GM18870 (cell line): ENCODE data around the gene DAO.

ENCODE experiments used
- ATAC-seq: cut with Tn5 transposase; IDR thresholded peaks from one replicate; pipeline ENCODE4 v1.9.1; 2021; ENCODE audit warnings: moderate library complexity; ENCODE audit not compliant: unreplicated experiment

Gene DAO

DNA sequence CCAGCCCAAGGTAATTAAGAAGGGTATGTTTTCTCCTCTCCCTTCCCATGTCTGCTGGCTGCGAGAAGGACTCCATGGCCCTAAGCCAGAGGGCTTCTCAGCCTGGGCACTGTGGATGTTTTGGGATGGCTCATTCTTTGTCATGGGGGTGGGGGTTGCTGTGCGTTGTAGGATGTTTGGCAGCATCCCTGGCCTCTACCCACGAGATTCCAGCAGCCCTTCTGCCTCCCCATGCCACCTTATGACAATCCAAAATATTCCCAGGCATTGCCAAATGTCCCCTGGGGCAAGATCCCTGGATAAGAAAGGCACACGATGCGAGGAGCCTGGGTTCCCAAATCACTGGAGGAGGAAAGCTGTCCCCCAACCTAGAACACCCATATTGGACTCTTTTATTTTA, 36.4 kb downstream of the DAO start:
- ATAC-seq, result no peak

DNA sequence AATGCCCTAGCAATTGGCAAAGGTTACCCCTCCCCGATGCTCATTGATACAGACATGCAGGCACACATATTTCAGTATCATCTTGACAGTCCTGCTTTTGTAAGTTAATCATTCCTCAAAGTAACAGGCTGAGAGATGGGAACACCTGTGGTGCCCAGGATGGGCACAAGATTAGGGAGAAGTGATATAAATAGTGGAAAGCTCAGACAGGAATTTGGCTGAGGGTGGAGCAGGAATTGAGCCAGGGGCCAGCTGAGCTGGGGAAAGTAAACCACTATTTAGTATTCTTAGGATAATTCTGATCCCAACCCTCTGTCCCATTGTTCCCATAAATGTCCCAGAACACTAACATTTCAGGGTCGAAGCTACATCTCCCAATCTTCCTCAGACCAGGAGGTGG, 38.3 kb downstream of the DAO start:
- no peak for ATAC-seq

DNA sequence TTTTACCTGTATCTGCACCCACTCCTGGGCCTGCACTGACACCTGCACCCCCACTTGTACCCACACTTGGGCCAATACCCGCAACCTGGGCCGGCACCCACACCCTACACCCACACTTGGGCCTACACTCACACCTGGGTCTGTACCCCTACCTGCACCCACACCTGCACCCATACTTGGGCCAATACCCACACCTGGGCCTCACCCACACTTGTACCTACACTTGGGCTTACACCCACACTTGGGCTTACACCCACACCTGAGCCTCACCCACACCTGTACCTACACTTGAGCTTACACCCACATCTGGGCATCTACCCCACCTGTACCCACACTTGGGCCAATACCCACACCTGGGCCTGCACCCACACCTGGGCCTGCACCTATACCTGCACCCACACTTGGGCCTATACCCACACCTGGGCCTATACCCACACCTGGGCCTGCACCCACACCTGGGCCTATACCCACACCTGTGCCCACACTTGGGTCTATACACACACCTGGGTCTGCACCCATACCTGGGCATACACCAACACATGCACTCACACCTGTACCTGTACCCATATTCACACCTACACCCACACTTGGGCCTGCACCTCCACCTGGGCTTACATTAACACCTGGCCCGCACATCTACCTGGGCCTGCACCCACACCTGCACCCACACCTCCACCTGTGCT, 39.2 kb downstream of the DAO start:
- no peak for ATAC-seq

DNA sequence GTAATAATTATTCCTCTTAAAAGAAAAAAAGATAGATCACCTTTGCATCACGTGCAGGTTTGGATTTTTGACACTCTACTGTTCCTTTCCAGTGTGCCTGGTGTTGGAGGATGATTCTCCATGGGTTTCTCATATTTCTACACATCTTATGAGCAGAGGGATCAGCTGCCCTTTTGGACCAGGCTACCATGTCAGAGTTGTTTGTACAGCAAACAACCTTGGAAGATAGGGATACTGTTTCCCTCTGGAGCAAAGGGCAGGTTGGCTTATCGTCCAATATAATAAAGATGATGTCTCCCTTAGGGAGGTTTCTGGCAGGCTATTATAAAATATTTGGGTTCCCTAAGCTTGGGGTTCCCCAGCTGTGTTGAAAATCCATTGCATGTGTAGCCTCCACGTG, 42.1 kb downstream of the DAO start:
- no peak for ATAC-seq

GRCh38 chr12:108922918-108923317, 43.0 kb downstream of the DAO start:
- ATAC-seq, result no peak

DNA sequence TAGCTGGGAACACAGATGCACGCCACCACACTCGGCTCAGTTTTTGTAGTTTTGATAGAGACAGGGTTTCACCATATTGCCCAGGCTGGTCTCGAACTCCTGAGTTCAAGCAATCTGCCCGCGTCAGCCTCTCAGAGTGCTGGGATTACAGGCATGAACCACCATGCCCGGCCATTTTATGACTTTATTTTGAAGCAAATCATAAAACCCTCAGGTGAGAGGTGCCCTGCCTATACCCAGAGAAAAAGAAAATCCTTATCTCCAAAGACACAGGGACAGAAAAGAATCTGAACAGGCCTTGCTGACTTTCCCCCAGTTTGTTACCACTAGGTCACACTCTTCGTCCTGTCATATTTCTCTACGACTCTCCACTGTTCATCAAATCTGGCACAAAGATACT, 48.8 kb downstream of the DAO start:
- ATAC-seq, result no peak

- ATAC-seq, result no peak
These were observed 50.3 kb downstream of the DAO start for GRCh38 chr12:108930155-108930554.

DNA sequence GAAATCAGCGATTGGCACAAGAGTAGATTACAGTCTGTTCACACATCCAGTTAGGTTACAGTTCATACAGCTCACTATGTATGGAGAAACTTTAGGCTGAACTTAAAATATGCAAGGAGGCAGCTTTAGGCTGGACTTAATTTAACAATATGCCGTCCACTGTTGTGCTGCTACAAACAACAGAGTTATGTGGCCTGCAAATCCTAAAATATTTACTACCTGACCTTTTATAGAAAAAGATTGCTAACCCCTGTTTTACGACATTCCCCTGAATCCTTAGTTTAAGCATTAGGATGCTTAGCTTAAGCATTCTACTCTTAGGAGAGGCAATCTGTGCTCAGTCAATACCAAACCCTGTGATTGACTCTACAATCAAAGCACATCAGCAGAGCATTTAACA, 50.9 kb downstream of the DAO start:
- no peak for ATAC-seq

DNA sequence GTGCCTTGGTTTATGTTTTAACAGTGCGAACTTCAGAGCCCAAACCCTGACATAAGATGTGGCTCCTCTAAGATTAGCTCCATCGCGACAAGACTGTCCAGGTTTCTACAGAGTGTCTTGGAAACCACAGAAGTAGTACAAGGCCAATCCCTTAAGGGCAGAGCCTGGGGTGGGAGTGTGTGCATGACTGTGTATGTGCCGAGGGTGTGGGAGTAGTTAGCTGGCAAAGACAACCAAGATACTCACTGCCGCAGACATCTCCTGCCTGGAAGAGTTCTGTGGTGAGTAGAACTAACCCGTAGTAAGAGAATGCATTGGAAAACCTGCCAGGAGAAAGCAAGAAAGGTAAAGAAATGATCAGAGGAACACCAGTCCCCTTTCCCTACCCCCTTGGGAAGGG, 54.1 kb downstream of the DAO start:
- ATAC-seq, result no peak

- no peak for ATAC-seq
These were observed 55.4 kb downstream of the DAO start for GRCh38 chr12:108935159-108935763.

DNA sequence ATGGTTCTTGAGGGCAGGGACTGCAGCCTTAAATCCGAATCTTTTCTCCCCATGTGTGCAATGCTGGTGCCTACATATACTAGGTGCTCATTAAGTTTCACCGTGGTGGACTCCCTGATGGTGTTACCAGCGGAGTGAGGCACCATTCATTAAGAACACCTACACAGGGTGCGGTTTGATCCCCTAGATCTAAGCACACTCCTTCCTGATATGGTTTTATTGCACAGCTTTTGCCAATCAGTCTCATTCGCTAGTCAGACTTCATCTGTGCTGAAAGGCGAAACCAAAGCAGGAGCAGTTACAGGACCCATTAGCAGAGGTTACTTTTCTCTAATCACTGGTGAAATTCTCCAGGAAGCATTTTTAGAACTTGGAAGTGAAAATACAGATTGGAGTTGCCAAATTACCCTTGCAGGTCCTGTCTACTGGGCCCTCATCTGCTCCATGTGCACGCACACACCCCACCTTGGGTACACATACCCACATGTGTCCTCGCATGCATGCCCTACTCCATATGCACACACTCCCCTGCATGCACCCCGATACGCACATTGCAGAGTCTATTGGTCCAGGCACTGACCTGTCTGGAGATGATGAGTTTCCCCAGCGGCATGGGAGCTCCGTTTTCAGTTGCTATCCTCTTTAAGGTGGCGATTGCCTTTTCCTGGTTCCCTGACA, 58.5 kb downstream of the DAO start:
- no peak for ATAC-seq

- ATAC-seq, result no peak
These were observed 59.7 kb downstream of the DAO start for GRCh38 chr12:108939594-108939993.

DNA sequence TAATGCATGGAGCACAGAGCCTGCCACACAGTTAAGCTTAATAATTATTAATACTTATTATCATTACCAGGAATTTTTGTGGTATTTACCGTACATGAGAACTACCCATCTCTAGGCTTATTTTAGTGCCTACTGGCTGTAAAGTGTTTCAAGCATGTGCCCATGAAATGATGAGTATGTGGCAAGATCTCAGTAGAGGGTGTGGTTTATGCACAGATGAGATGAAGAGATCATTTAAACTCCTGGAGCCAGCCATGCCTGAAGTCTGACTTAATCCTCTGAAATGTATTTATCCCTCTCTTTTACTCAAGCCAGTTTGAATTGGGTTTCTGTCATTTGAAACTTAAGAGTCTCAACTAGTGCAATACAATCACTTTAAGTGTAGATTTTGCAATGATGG, 60.2 kb downstream of the DAO start:
- no peak for ATAC-seq

- no peak for ATAC-seq
These were observed 67.2 kb downstream of the DAO start for GRCh38 chr12:108947097-108947496.

DNA sequence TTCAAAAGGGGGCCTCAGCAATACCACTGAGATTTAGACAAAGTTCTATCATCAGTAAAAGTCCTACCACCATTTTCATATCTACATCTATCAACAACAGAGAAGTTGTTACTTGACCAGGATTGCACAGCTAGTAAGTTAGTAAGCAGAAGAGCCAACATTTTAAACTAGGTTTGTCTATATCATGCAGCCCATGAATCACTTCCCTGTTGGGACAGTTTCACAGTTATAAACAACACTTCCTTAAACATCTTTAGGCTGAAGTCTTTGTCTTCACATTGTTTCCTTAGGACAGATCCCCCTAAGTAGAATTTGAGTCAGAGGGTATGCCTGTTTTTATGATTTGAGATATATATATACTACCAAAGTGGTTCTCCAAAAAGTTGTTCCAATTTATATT, 68.5 kb downstream of the DAO start:
- ATAC-seq, result no peak

- no peak for ATAC-seq
These were observed 70.1 kb downstream of the DAO start for GRCh38 chr12:108949976-108950375.
